LNCAP (cell line): ENCODE measurements around the gene GALNT15.

Experiments
- CTCF ChIP-seq: fragments of 450-650 bp; IDR thresholded peaks from 2 replicates; pipeline ENCODE4 v1.5.1; 2017; ENCODE audit warnings: mild to moderate bottlenecking

Gene GALNT15

GRCh38 chr3:16249886-16250285 lies 75.4 kb downstream of the GALNT15 start:
- no peak for TF ChIP-seq CTCF

- no peak for TF ChIP-seq CTCF
Measured at GRCh38 chr3:16251316-16252085, 77.0 kb downstream of the GALNT15 start.

- TF ChIP-seq CTCF: no peak
Measured at GRCh38 chr3:16252243-16252978, 77.9 kb downstream of the GALNT15 start.

GRCh38 chr3:16252988-16253387 lies 78.5 kb downstream of the GALNT15 start:
- TF ChIP-seq CTCF: no peak

GRCh38 chr3:16253601-16254000 lies 79.1 kb downstream of the GALNT15 start:
- TF ChIP-seq CTCF: no peak

- TF ChIP-seq CTCF: no peak
Measured at GRCh38 chr3:16254916-16255315, 80.4 kb downstream of the GALNT15 start.

- TF ChIP-seq CTCF: no peak
Measured at GRCh38 chr3:16255326-16255725, 80.8 kb downstream of the GALNT15 start.
